Adrenal gland (tissue), 5 donors: ENCODE data around the gene ZNF862.
"Not testable (repeated sequence)": the region's sequence is repeated elsewhere in the genome, so short reads cannot be mapped to it uniquely, and the experiment has no call there.

Experiments
- CTCF ChIP-seq, 6 experiments: fragments of 450-650 bp in 4 of 6; fragments of 200-600 bp in 2 of 6; sonication (generic) in 1 of 6; IDR thresholded peaks; 1 replicate in 5 of 6; 2 replicates in 1 of 6; pipeline versions ENCODE4 v1.5.1 to v1.8.0; 2016 to 2021; ENCODE audit warnings: antibody characterized with exemption in 6 of 6, mild to moderate bottlenecking in 2 of 6, moderate library complexity in 1 of 6
- POLR2A ChIP-seq, 2 donors: fragments of 450-650 bp; IDR thresholded peaks; one replicate each; pipeline ENCODE4 v1.6.1; 2017; ENCODE audit warnings: antibody characterized with exemption in 2 of 2, mild to moderate bottlenecking in 2 of 2, moderate library complexity in 1 of 2
- donor health status: DM: no; HTN: no; CAD: no.

- not testable (repeated sequence) for TF ChIP-seq CTCF, POLR2A (IDR thresholded peaks at IDR 0.05)
Measured at GRCh38 chr7:149910219-149910618, 72.0 kb downstream of the ZNF862 start.
